Loucy (cell line): ENCODE measurements around the gene RAB6B.

Experiments used
- EZH2phosphoT487 ChIP-seq: fragments of 200-600 bp; IDR thresholded peaks from 2 replicates; pipeline ENCODE4 v1.6.1; 2018; ENCODE audit warnings: antibody characterized with exemption, mild to moderate bottlenecking, moderate library complexity, borderline replicate concordance
- TF ChIP-seq, protein P1 (sequence below): fragments of 200-600 bp; sonication (generic); conservative IDR thresholded peaks from 2 replicates; pipeline ENCODE4 v1.5.1; 2014; ENCODE audit warnings: mild to moderate bottlenecking, antibody characterized with exemption, low read length

DNA sequence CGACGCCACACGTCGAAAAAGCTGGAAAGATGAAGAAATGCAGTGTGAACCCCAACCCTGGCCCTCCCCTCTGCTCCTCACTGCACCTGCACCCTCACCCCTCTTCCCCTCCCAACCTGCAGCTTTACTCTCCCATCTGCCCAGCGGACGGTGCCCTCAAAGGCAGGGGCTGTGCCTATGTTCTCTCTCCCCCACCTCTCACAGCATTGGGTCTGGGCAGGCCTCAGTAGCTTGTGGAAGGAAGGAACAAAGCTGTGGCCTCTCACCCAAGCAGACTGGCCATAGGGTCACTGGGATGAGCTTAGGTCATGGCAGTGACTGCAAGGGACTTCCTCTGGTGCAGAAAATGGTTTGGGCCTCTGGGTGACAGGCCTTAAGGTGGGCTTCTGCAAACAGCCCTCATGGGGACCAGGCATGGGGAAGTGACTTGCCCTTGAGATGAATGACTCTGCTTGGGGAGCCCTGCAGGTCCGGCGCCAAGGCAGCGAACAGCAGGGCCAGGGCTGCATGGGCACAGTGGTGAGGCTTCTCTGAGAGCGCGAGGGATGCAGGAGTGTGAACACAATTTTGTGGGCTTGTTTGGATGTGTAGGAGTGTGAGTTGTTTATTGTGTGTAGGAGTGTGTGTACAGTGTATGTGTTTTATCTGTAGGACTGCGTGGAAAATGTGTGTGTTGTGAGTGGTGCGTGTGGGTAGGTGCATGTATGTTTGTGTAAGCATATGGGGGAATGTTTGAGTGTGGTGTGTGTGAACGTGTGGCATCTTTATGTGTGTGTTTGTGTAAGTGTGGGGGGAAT, 60.9 kb downstream of the RAB6B start:
- TF ChIP-seq, protein P1, sequence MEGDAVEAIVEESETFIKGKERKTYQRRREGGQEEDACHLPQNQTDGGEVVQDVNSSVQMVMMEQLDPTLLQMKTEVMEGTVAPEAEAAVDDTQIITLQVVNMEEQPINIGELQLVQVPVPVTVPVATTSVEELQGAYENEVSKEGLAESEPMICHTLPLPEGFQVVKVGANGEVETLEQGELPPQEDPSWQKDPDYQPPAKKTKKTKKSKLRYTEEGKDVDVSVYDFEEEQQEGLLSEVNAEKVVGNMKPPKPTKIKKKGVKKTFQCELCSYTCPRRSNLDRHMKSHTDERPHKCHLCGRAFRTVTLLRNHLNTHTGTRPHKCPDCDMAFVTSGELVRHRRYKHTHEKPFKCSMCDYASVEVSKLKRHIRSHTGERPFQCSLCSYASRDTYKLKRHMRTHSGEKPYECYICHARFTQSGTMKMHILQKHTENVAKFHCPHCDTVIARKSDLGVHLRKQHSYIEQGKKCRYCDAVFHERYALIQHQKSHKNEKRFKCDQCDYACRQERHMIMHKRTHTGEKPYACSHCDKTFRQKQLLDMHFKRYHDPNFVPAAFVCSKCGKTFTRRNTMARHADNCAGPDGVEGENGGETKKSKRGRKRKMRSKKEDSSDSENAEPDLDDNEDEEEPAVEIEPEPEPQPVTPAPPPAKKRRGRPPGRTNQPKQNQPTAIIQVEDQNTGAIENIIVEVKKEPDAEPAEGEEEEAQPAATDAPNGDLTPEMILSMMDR: no peak
- no peak for TF ChIP-seq EZH2phosphoT487
